CD4-positive, alpha-beta T cell (primary cell): Measurements from ENCODE around the gene ELMO1. TPM values are rescaled to one million over a fixed set of nuclear protein-coding genes. Genes with fewer than 3 reads are reported as not detected.

Experiments
- ATAC-seq: fragments of 200-7000 bp; cut with Tn5 transposase; one replicate; pipeline ENCODE4 v1.10.0; 2022; ENCODE audit warnings: mild to moderate bottlenecking; ENCODE audit not compliant: poor library complexity
- CTCF ChIA-PET: fragments of 350-600 bp; sonication (Branson Sonifier 250); formaldehyde crosslinking; loops from one replicate; lab custom pipeline; 2021; ENCODE audit warnings: antibody characterized with exemption, inconsistent platforms; lab: Charles Lee
- POLR2A ChIA-PET: fragments of 350-600 bp; sonication (Branson Sonifier 250); formaldehyde crosslinking; loops from one replicate; lab custom pipeline; 2021; ENCODE audit warnings: antibody characterized with exemption, inconsistent platforms; lab: Charles Lee
- DNase-seq, 14 experiments: peaks; one replicate each; pipeline ENCODE4 v3.0.0-alpha.2; 2013 to 2020; ENCODE audit warnings: mixed read lengths in 2 of 14
- H3K27ac ChIP-seq, 2 donors: one replicate each; pipeline versions ENCODE4 v1.5.1 to v1.7.0; 2013; ENCODE audit warnings: low read length in 2 of 2, low read depth in 1 of 2, mild to moderate bottlenecking in 1 of 2
- H3K27me3 ChIP-seq, 2 experiments: 1 replicate in 1 of 2; 2 replicates in 1 of 2; pipeline versions ENCODE4 v1.6.1 to v1.7.0; 2013; ENCODE audit warnings: low read length in 2 of 2, control low read depth in 1 of 2, mild to moderate bottlenecking in 1 of 2, moderate library complexity in 1 of 2; ENCODE audit not compliant: insufficient read depth in 2 of 2, control insufficient read depth in 1 of 2
- H3K36me3 ChIP-seq: one replicate; pipeline ENCODE4 v1.6.1; 2013; ENCODE audit warnings: low read length, control low read depth; ENCODE audit not compliant: insufficient read depth
- H3K4me1 ChIP-seq: one replicate; pipeline ENCODE4 v1.6.1; 2013; ENCODE audit warnings: low read length, control low read depth; ENCODE audit not compliant: insufficient read depth
- H3K4me3 ChIP-seq: one replicate; pipeline ENCODE4 v1.5.1; 2013; ENCODE audit warnings: mild to moderate bottlenecking, low read length, moderate library complexity
- H3K9me3 ChIP-seq, 2 experiments: 1 replicate in 1 of 2; 2 replicates in 1 of 2; pipeline versions ENCODE4 v1.6.1 to v1.7.0; 2013; ENCODE audit warnings: low read length in 2 of 2, mild to moderate bottlenecking in 2 of 2, control low read depth in 1 of 2, moderate library complexity in 1 of 2; ENCODE audit not compliant: control insufficient read depth in 1 of 2, insufficient read depth in 1 of 2
- H3K27ac Mint-ChIP-seq: one replicate; pipeline ENCODE4 v1.8.0; 2020; ENCODE audit warnings: mixed read lengths
- H3K27me3 Mint-ChIP-seq: one replicate; pipeline ENCODE4 v1.8.0; 2021; ENCODE audit warnings: mixed read lengths
- H3K36me3 Mint-ChIP-seq: one replicate; pipeline ENCODE4 v1.8.0; 2021; ENCODE audit warnings: low read depth, mixed read lengths
- H3K4me1 Mint-ChIP-seq: one replicate; pipeline ENCODE4 v1.8.0; 2021; ENCODE audit warnings: low read depth, mixed read lengths
- H3K4me3 Mint-ChIP-seq: one replicate; pipeline ENCODE4 v1.8.0; 2020; ENCODE audit warnings: mild to moderate bottlenecking, mixed read lengths
- H3K9me3 Mint-ChIP-seq: one replicate; pipeline ENCODE4 v1.8.0; 2020; ENCODE audit warnings: mixed read lengths
- intact Hi-C, 2 experiments: fragments of 100-400 bp; cut with DNase I in 1 of 2; cut with micrococcal nuclease in 1 of 2; formaldehyde crosslinking; loops; one replicate each; pipeline versions ENCODE4 v1.15.1 to v1.9.0; 2023 to 2025; cut with DNase I, micrococcal nuclease
- total RNA-seq, 174 experiments: library from RNA in 2 of 174; stranded (reverse) in 2 of 174; gene quantifications; one replicate each; pipeline ENCODE4 v1.2.3 and lab custom pipeline; 2021 to 2026
- TF ChIP-seq, protein P1 (sequence below): fragments of 200-600 bp; IDR thresholded peaks from one replicate; pipeline ENCODE4 v1.8.0; 2022; ENCODE audit warnings: antibody characterized with exemption, mild to moderate bottlenecking

The ELMO1 gene
- total RNA-seq, 2 experiments from 2014 or later, result 117 to 120 TPM

DNA sequence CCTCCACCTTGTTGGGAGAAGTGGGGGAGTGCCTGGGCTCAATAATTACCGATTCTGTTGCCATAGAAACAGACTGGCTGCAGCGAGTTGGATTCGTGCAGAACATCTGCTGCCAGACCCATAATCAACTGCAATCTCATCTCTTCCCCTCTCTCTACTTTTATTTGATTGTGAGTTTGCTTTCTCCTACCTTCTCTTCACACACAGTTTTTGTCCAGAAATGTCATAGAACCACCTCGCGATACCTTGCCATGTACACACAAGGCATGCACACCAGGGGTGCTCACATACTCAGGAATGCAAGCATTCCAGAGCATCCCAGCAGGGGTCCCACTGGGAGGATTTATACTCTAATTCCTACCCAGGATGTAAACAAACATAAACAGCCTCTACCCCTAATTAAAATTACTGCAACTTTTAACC lies 462.1 kb downstream of the ELMO1 start:
- peaks cover 5% of the 10 kb centered on the region for H3K4me1 ChIP-seq
- H3K27me3 Mint-ChIP-seq, result no peaks in the 10 kb centered on the region
- H3K4me3 Mint-ChIP-seq, result no peak overlapping the region
- H3K9me3 Mint-ChIP-seq, result no peaks in the 10 kb centered on the region
- H3K27me3 ChIP-seq, result no peaks in the 10 kb centered on the region
- POLR2A ChIA-PET, result no interaction called here
- TF ChIP-seq, protein P1, sequence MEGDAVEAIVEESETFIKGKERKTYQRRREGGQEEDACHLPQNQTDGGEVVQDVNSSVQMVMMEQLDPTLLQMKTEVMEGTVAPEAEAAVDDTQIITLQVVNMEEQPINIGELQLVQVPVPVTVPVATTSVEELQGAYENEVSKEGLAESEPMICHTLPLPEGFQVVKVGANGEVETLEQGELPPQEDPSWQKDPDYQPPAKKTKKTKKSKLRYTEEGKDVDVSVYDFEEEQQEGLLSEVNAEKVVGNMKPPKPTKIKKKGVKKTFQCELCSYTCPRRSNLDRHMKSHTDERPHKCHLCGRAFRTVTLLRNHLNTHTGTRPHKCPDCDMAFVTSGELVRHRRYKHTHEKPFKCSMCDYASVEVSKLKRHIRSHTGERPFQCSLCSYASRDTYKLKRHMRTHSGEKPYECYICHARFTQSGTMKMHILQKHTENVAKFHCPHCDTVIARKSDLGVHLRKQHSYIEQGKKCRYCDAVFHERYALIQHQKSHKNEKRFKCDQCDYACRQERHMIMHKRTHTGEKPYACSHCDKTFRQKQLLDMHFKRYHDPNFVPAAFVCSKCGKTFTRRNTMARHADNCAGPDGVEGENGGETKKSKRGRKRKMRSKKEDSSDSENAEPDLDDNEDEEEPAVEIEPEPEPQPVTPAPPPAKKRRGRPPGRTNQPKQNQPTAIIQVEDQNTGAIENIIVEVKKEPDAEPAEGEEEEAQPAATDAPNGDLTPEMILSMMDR, result no peak
- H3K36me3 ChIP-seq, result no peaks in the 10 kb centered on the region
- CTCF ChIA-PET, result interaction anchor here (2.1 kb wide), 1 partner anchor 10 kb away, joined by 7 read pairs; no protein-coding TSS in a partner anchor
- no peak overlapping the region for H3K4me3 ChIP-seq
- no peaks in the 10 kb centered on the region for H3K9me3 ChIP-seq
- no peak overlapping the region for H3K27ac ChIP-seq
- DNase-seq (no peak), ATAC-seq (no peak)
- intact Hi-C loops, result loop anchor here (5.0 to 10.0 kb wide), 2 partner anchors 196 to 198 kb away; no protein-coding TSS in a partner anchor
- no peak overlapping the region for H3K27ac Mint-ChIP-seq
- H3K36me3 Mint-ChIP-seq, result peaks cover 14% of the 10 kb centered on the region
- peaks cover 58% of the 10 kb centered on the region for H3K4me1 Mint-ChIP-seq

DNA sequence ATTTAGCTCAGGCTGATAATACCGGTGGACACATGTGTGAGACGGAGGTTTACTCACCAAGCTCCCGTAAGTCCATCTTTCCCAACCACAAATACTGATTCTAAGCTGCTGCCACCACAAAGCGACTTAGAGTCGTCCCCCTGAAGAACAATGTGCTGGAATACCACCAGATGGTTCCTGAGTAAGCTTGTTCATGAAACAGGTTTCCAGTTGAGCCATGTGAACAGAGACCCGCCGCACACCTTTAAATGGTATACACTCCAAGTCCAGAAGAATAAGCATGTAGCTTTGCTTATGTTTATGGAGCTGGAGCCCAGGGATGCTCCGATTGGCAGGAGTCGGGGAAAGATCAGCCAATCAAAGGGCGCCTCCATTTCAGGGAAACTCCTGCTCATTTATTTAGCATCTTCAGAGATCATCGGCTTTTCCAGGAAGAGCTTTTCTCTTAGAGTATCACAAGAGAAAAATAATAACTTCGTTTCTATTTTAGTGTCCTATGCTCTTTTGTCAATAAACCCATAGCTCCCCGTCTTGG lies 462.7 kb downstream of the ELMO1 start:
- no peak for ATAC-seq
- Mint-ChIP-seq H3K27me3 (no peaks in the 10 kb centered on the region), H3K9me3 (no peaks in the 10 kb centered on the region), H3K4me1 (peaks cover 64% of the 10 kb centered on the region), H3K27ac (no peak overlapping the region), H3K36me3 (peaks cover 14% of the 10 kb centered on the region), H3K4me3 (no peak overlapping the region)
- H3K27ac ChIP-seq, result no peak overlapping the region
- intact Hi-C loops, result loop anchor here (5.0 to 10.0 kb wide), 2 partner anchors 196 to 199 kb away; no protein-coding TSS in a partner anchor
- no peaks in the 10 kb centered on the region for H3K36me3 ChIP-seq
- no peaks in the 10 kb centered on the region for H3K9me3 ChIP-seq
- H3K4me3 ChIP-seq, result no peak overlapping the region
- no peaks in the 10 kb centered on the region for H3K27me3 ChIP-seq
- ChIA-PET CTCF (interaction anchor here (1.6 kb wide), 1 partner anchor 315 kb away, joined by 3 read pairs; no protein-coding TSS in a partner anchor), POLR2A (no interaction called here)
- TF ChIP-seq, protein P1, result no peak
- H3K4me1 ChIP-seq, result peaks cover 5% of the 10 kb centered on the region
- no peak for DNase-seq

DNA sequence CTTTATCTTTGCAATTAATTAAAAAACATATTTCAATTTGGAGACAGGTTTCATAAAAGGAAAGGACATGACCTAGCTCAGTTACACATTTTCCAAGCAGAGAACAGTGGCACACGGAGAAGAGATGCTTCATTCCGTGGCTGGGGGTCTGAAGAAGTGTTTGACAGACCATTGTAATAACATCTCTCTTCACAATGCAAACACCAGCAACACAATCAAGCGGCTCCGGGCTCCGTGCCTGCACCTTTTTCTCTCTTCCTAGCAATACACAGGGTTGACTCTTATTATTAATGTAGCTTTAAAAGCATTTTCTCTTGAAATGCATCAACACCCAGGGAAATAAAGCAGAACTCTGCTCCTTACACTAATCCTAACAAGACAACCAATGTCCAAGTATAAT lies 463.3 kb downstream of the ELMO1 start:
- H3K36me3 Mint-ChIP-seq, result peaks cover 15% of the 10 kb centered on the region
- no peak overlapping the region for H3K27ac ChIP-seq
- H3K9me3 Mint-ChIP-seq, result no peaks in the 10 kb centered on the region
- ATAC-seq (no peak), DNase-seq (no peak)
- intact Hi-C loops, result loop anchor here (5.0 to 10.0 kb wide), 2 partner anchors 197 to 199 kb away; no protein-coding TSS in a partner anchor
- H3K4me3 Mint-ChIP-seq, result no peak overlapping the region
- peaks cover 5% of the 10 kb centered on the region for H3K4me1 ChIP-seq
- H3K36me3 ChIP-seq, result no peaks in the 10 kb centered on the region
- H3K4me1 Mint-ChIP-seq, result peaks cover 64% of the 10 kb centered on the region
- H3K4me3 ChIP-seq, result no peak overlapping the region
- POLR2A ChIA-PET, result no interaction called here
- no peak overlapping the region for H3K27ac Mint-ChIP-seq
- TF ChIP-seq, protein P1, result no peak
- no peaks in the 10 kb centered on the region for H3K27me3 Mint-ChIP-seq
- CTCF ChIA-PET, result interaction anchor here (1.6 kb wide), 1 partner anchor 314 kb away, joined by 3 read pairs; no protein-coding TSS in a partner anchor
- H3K27me3 ChIP-seq, result no peaks in the 10 kb centered on the region
- H3K9me3 ChIP-seq, result no peaks in the 10 kb centered on the region
